SK-N-SH (cell line): ENCODE data around the gene CASP8AP2. TPM values are rescaled to one million over a fixed set of nuclear protein-coding genes. Genes with fewer than 3 reads are reported as not detected.
"Not testable (repeated sequence)": the region's sequence is repeated elsewhere in the genome, so short reads cannot be mapped to it uniquely, and the experiment has no call there.

Experiments used
- CTCF ChIA-PET: fragments of 300-600, 350-600 bp; formaldehyde crosslinking; extraction: SDS; loops from one replicate; lab custom pipeline; 2021; lab: Yijun Ruan, JAX
- POLR2A ChIA-PET: fragments of 350-600 bp; sonication (Branson Sonifier 250); formaldehyde crosslinking; extraction: SDS; loops from one replicate; lab custom pipeline; 2020; ENCODE audit warnings: antibody characterized with exemption, inconsistent platforms; lab: Yijun Ruan, JAX
- DNase-seq: peaks from one replicate; pipeline ENCODE4 v3.0.0; 2012
- H2AFZ ChIP-seq: fragments of 200-600 bp; sonication (generic); 2 replicates; pipeline ENCODE4 v1.8.1; 2016; ENCODE audit warnings: antibody characterized with exemption, mild to moderate bottlenecking, low read depth
- H3F3A ChIP-seq: fragments of 200-600 bp; sonication (generic); replicated peaks from 2 replicates; pipeline ENCODE3; 2016; ENCODE audit warnings: antibody characterized with exemption, mild to moderate bottlenecking; ENCODE audit not compliant: insufficient read depth
- H3K27ac ChIP-seq, 2 experiments: fragments of 200-500 bp in 1 of 2; fragments of 200-600 bp in 1 of 2; sonication (Bioruptor generic) in 1 of 2; sonication (generic), shearing (Covaris generic) in 1 of 2; 2 replicates each; pipeline versions ENCODE4 v1.5.1 to v1.6.1; 2014 to 2016; ENCODE audit warnings: low read depth in 2 of 2, inconsistent platforms in 1 of 2, low read length in 1 of 2, mild to moderate bottlenecking in 1 of 2, mixed read lengths in 1 of 2
- H3K27me3 ChIP-seq: fragments of 200-600 bp; sonication (generic), shearing (Covaris generic); 2 replicates; pipeline ENCODE4 v1.6.1; 2016; ENCODE audit warnings: mixed run types; ENCODE audit not compliant: insufficient read depth
- H3K36me3 ChIP-seq, 2 experiments: fragments of 200-500 bp in 1 of 2; fragments of 200-600 bp in 1 of 2; sonication (Bioruptor generic) in 1 of 2; sonication (generic) in 1 of 2; replicated peaks in 1 of 2; 2 replicates each; pipeline versions ENCODE3 to v1.5.1; 2014 to 2016; ENCODE audit warnings: low read length in 1 of 2, mild to moderate bottlenecking in 1 of 2; ENCODE audit not compliant: insufficient read depth in 2 of 2, control insufficient read depth in 1 of 2
- H3K4me1 ChIP-seq, 2 experiments: fragments of 200-500 bp in 1 of 2; fragments of 200-600 bp in 1 of 2; sonication (Bioruptor generic) in 1 of 2; sonication (generic), shearing (Covaris generic) in 1 of 2; 2 replicates each; pipeline versions ENCODE4 v1.5.1 to v1.6.1; 2014 to 2016; ENCODE audit warnings: low read depth in 1 of 2, low read length in 1 of 2, mixed run types in 1 of 2; ENCODE audit not compliant: insufficient read depth in 2 of 2, control insufficient read depth in 1 of 2
- H3K4me2 ChIP-seq: fragments of 200-600 bp; sonication (generic), shearing (Covaris generic); 2 replicates; pipeline ENCODE4 v1.6.1; 2017; ENCODE audit warnings: mixed run types
- H3K4me3 ChIP-seq, 2 experiments: fragments of 200-500 bp in 1 of 2; fragments of 200-600 bp in 1 of 2; sonication (Bioruptor generic) in 1 of 2; sonication (generic), shearing (Covaris generic) in 1 of 2; 2 replicates each; pipeline versions ENCODE4 v1.5.1 to v1.8.1; 2014 to 2016; ENCODE audit warnings: low read depth in 2 of 2, inconsistent platforms in 1 of 2, low read length in 1 of 2, mild to moderate bottlenecking in 1 of 2, mixed read lengths in 1 of 2, moderate library complexity in 1 of 2
- H3K79me2 ChIP-seq: fragments of 200-600 bp; sonication (generic); 2 replicates; pipeline ENCODE4 v1.8.1; 2017; ENCODE audit warnings: mild to moderate bottlenecking; ENCODE audit not compliant: insufficient read depth
- H3K9ac ChIP-seq: fragments of 200-600 bp; sonication (generic); 2 replicates; pipeline ENCODE4 v1.6.1; 2017; ENCODE audit warnings: mixed run types
- H3K9me2 ChIP-seq: fragments of 200-600 bp; sonication (generic); 2 replicates; pipeline ENCODE4 v1.6.1; 2017; ENCODE audit warnings: mixed run types
- H3K9me3 ChIP-seq: fragments of 200-600 bp; sonication (generic); 2 replicates; pipeline ENCODE4 v1.6.1; 2017; ENCODE audit warnings: mixed run types, mild to moderate bottlenecking, moderate library complexity
- H4K20me1 ChIP-seq: fragments of 200-600 bp; sonication (generic); 2 replicates; pipeline ENCODE4 v1.6.1; 2017; ENCODE audit warnings: mild to moderate bottlenecking, mixed run types; ENCODE audit not compliant: insufficient read depth
- CHD2 ChIP-seq: fragments of 150-350 bp; IDR thresholded peaks from 2 replicates; pipeline ENCODE4 v1.6.1; 2018; ENCODE audit warnings: low read length; ENCODE audit not compliant: partially characterized antibody
- CTCF ChIP-seq: fragments of 200-600 bp; sonication (generic); IDR thresholded peaks from 2 replicates; pipeline ENCODE4 v1.6.1; 2017; ENCODE audit warnings: antibody characterized with exemption, mild to moderate bottlenecking, moderate library complexity
- EP300 ChIP-seq, 2 experiments: IDR thresholded peaks; 2 replicates each; pipeline versions ENCODE4 v1.4.0 to v1.6.1; 2012; ENCODE audit warnings: borderline replicate concordance in 1 of 2, low read depth in 1 of 2, low read length in 1 of 2
- EZH2phosphoT487 ChIP-seq: fragments of 200-600 bp; sonication (generic); IDR thresholded peaks from 2 replicates; pipeline ENCODE4 v1.6.1; 2017; ENCODE audit warnings: low read depth, mixed run types, mild to moderate bottlenecking, antibody characterized with exemption, moderate library complexity, borderline replicate concordance
- FOSL2 ChIP-seq: IDR thresholded peaks from 2 replicates; pipeline ENCODE4 v1.4.0; 2012; ENCODE audit warnings: low read depth, mild to moderate bottlenecking, moderate library complexity, borderline replicate concordance
- IRF3 ChIP-seq: fragments of 150-350 bp; IDR thresholded peaks from 2 replicates; pipeline ENCODE4 v1.6.1; 2016; ENCODE audit warnings: mild to moderate bottlenecking, low read depth, low read length
- MEF2A ChIP-seq: IDR thresholded peaks from 2 replicates; pipeline ENCODE4 v1.4.0; 2012; ENCODE audit warnings: low read depth, borderline replicate concordance
- RCOR1 ChIP-seq: fragments of 150-350 bp; IDR thresholded peaks from 2 replicates; pipeline ENCODE4 v1.6.1; 2017; ENCODE audit warnings: antibody characterized with exemption, low read length
- REST ChIP-seq: IDR thresholded peaks from 2 replicates; pipeline ENCODE4 v1.6.1; 2012; ENCODE audit warnings: mild to moderate bottlenecking, low read depth, low read length, moderate library complexity
- SIN3A ChIP-seq: IDR thresholded peaks from 2 replicates; pipeline ENCODE4 v1.6.1; 2012; ENCODE audit warnings: low read depth, mild to moderate bottlenecking, low read length, moderate library complexity, borderline replicate concordance
- YY1 ChIP-seq: IDR thresholded peaks from 2 replicates; pipeline ENCODE4 v1.4.0; 2012; ENCODE audit warnings: low read depth, mild to moderate bottlenecking
- WGBS: methylation state at CpG from one replicate; pipeline ENCODE4 v1.1.6; 2017; ENCODE audit warnings: low lambda C conversion rate; 5-methylcytosine and 5-hydroxymethylcytosine counted together
- polyA plus RNA-seq, 3 experiments: library from polyadenylated mRNA; depleted of rRNA; stranded (reverse); fragments of >200 nt; gene quantifications; 2 replicates each; pipeline ENCODE4 v1.2.3, GENCODE V29; 2012

Gene CASP8AP2
- polyA plus RNA-seq, 1 of the 3 experiments (the other 2 are of a cell fraction), result 2.8 TPM

GRCh38 chr6:89828475-89828987 is 1.1 kb upstream of the CASP8AP2 start:
- Histone ChIP-seq H2AFZ (peak overlapping the region; percentile 98), H3K9ac (peak overlapping the region; percentile 75), H3K36me3 (peaks cover 0 to 13% of the 10 kb centered on the region in 2 experiments), H3K4me2 (peak overlapping the region; percentile 85), H3K79me2 (peaks cover 35% of the 10 kb centered on the region), H3K4me3 (peak overlapping the region; percentile 55 to 95), H3K27ac (peak overlapping the region; percentile 64 to 67; a peak in 3 of 4 replicates)
- H4K20me1 ChIP-seq, H3K9me3 ChIP-seq, H3K9me2 ChIP-seq, H3K27me3 ChIP-seq, H3F3A ChIP-seq, H3K4me1 ChIP-seq, DNase-seq: not testable (repeated sequence)
- POLR2A ChIA-PET, result interaction anchor here (2.2 kb wide), 1 partner anchor 9 kb away, joined by 22 read pairs; the partner anchor contains the start of gene MDN1
- 28% methylated on average over 10 of the region's 13 CpGs for WGBS
- CTCF ChIA-PET, result interaction anchor here (1.8 kb wide), 1 partner anchor 9 kb away, joined by 16 read pairs; the partner anchor contains the start of gene MDN1

DNA sequence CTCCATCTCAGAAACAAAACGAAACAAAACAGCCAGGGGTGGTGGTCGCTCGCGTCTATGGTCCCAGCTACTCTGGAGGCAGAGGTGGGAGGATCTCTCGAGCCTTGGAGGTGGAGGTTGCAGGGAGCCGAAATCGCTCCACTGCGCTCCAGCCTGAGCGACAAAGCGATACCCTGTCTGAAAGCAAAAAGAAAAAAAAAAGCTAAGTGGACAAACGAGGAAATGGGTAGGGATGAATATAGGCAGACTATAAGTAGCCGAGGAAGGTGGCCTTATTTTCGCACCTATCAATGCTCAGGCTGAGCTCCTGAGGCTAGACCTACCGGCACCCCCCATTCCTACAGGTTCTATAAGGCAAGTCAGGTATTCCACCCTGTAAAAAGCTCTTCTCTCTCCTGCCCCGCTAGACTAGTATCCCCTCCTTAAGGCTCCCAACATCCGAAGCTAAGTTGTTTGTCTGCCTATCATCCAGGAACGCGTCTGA is 650 bp upstream of the CASP8AP2 start:
- ChIA-PET POLR2A (interaction anchor here (0.6 to 2.2 kb wide), 3 partner anchors 9 to 17 kb away, joined by 4 to 22 read pairs (median 6); partner anchors contain the start of gene MDN1), CTCF (interaction anchor here (1.8 kb wide), 1 partner anchor 10 kb away, joined by 16 read pairs; the partner anchor contains the start of gene MDN1)
- Histone ChIP-seq H3K79me2 (peaks cover 40% of the 10 kb centered on the region), H3F3A (peaks cover 5% of the 10 kb centered on the region), H3K9me2 (no peaks in the 10 kb centered on the region), H3K4me2 (peak overlapping the region; percentile 85), H3K9ac (peak overlapping the region; percentile 75), H3K4me1 (peaks cover 0 to 3% of the 10 kb centered on the region in 2 experiments; a peak in 1 of 4 replicates), H4K20me1 (no peaks in the 10 kb centered on the region), H3K4me3 (peak overlapping the region; percentile 55 to 95), H3K36me3 (peaks cover 0 to 14% of the 10 kb centered on the region in 2 experiments), H2AFZ (peak overlapping the region; percentile 98), H3K27me3 (no peaks in the 10 kb centered on the region), H3K27ac (peak overlapping the region; percentile 64 to 67), H3K9me3 (no peaks in the 10 kb centered on the region)
- DNase-seq, result no peak
- TF ChIP-seq CTCF, result no peak
- no peak for TF ChIP-seq EZH2phosphoT487
- TF ChIP-seq CHD2, result no peak
- TF ChIP-seq SIN3A, result no peak; the same call in 1 of the 2 replicates
- no peak for TF ChIP-seq MEF2A
- no peak for TF ChIP-seq REST
- no peak for TF ChIP-seq EP300 (IDR thresholded peaks at IDR 0.05; ENCODE audit: borderline replicate concordance in 1 of 2, low read depth in 1 of 2, low read length in 1 of 2)
- TF ChIP-seq RCOR1, result 0 out of 2 replicates have a peak, but pooled peaks have one; percentile 15
- TF ChIP-seq FOSL2, result no peak
- TF ChIP-seq IRF3, result no peak
- TF ChIP-seq YY1, result 0 out of 2 replicates have a peak, but pooled peaks have one; percentile 30
- WGBS, result under 1% methylated on average over 18 of the region's 18 CpGs
